SJSA1 (cell line): Measurements from ENCODE around the gene LRSAM1. TPM values are rescaled to one million over a fixed set of nuclear protein-coding genes. Genes with fewer than 3 reads are reported as not detected.

Experiments
- DNase-seq, 2 experiments: peaks; one replicate each; pipeline ENCODE4 v3.0.0-alpha.2; 2015 to 2020; ENCODE audit warnings: low spot score in 2 of 2, low read depth in 1 of 2
- H3K27ac ChIP-seq: fragments of 250-450 bp; sonication (Bioruptor Pico); 2 replicates; pipeline ENCODE4 v1.5.1; 2020; ENCODE audit warnings: mild to moderate bottlenecking, moderate library complexity
- H3K27me3 ChIP-seq: fragments of 250-450 bp; sonication (Bioruptor Pico); replicated peaks from 2 replicates; pipeline ENCODE4 v1.5.1; 2020; ENCODE audit warnings: mild to moderate bottlenecking, moderate library complexity
- H3K36me3 ChIP-seq: fragments of 250-450 bp; sonication (Bioruptor Pico); 2 replicates; pipeline ENCODE4 v1.5.1; 2020; ENCODE audit warnings: mild to moderate bottlenecking
- H3K4me1 ChIP-seq: fragments of 250-450 bp; sonication (Bioruptor Pico); replicated peaks from 2 replicates; pipeline ENCODE4 v1.6.1; 2021; ENCODE audit warnings: mild to moderate bottlenecking
- H3K4me3 ChIP-seq: fragments of 250-450 bp; sonication (Bioruptor Pico); 2 replicates; pipeline ENCODE4 v1.5.1; 2020; ENCODE audit warnings: mild to moderate bottlenecking
- H3K9me3 ChIP-seq: fragments of 250-450 bp; sonication (Bioruptor Pico); replicated peaks from 2 replicates; pipeline ENCODE4 v1.5.1; 2020; ENCODE audit warnings: mild to moderate bottlenecking
- total RNA-seq: library from RNA; depleted of rRNA; stranded (reverse); fragments of >200 nt; shearing (Covaris generic); gene quantifications from 2 replicates; pipeline ENCODE4 v1.2.3, GENCODE V29; 2014; rRNA removed

The LRSAM1 gene
- 5.3 and 6.9 TPM in 2 replicates for total RNA-seq

DNA sequence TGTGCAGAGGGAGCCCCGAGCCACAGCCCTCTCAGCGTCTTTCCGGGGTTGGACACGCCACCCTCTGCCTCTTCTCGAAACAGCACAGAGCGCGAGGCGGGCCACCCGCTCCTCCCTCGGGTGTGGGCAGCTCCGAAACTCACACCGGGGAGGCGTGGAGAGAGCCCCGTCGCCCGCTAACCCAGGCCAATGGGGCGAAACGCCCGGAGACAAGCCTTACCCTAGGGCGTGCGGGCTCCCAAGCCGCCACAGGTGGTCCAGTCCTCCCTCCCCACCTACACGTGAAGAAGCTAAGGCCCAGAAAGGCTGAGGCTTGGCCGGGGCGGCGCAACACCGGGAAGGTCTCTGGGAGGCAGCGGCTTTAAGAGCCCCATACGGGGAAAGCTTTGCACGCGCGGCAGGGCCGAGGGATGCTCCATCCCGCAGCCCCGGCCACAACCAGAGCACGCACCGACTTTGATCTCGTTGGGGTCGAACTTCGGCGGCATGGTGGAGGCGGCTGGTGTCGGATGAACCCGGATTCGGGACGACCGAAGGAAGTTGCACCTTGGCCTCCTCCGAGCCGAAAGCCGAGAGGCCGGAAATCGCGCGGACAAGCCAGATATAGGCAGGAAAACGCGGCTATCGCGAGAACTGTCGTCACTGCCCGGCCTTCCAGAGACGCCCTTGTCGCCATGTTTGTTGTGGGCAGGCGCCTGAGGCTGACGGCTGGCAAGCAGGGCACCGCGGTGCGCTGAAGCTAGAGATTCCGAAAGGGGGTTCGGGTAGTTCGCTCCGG, at the start of gene LRSAM1, which contains the start of gene RPL12:
TSS of gene LRSAM1 (plus strand) at position 681 of the 778 bp plus-strand sequence. CDS start 3,018 bp downstream, outside the sequence.
TSS of gene RPL12 (minus strand) at position 577 of the 778 bp plus-strand sequence. CDS start at position 488, 89 bp downstream.
- peak; percentile 90 to 95 for DNase-seq
- Histone ChIP-seq H3K27me3 (no peaks in the 10 kb centered on the region), H3K4me1 (peaks cover 20% of the 10 kb centered on the region), H3K27ac (peak within 1 kb of the TSS; percentile 80), H3K36me3 (peaks cover 54% of the 10 kb centered on the region), H3K4me3 (peak within 1 kb of the TSS; percentile 85), H3K9me3 (no peaks in the 10 kb centered on the region)

DNA sequence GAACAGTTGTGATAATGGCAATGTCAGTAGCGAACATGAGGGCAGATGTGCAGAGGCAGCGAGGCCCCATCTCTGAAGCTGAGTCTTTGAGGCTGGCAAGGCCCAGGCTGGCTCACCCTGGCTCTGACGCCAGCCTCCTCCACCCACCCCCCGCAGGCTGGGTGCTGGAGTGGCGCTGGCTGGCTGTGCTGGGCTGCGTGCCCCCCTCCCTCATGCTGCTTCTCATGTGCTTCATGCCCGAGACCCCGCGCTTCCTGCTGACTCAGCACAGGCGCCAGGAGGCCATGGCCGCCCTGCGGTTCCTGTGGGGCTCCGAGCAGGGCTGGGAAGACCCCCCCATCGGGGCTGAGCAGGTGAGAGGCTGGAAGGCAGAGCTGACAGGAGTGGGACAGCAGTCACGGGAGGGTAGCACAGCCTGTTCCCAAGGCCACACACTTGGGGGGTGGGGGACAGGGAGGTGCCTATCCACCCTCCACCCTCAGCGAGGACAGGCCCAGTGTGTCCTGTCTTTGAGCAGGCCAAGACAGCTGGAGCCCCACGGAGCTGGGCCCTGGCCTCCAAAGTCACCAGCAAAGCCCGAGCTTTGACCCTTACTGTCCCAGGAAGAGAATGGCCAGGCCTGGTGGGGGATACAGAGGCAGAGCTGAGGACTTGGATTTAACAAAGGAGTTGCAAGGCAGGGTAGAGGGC, 48.8 kb upstream of the LRSAM1 start:
- Histone ChIP-seq H3K36me3 (peaks cover 43% of the 10 kb centered on the region), H3K27ac (no peak overlapping the region), H3K4me1 (peaks cover 10% of the 10 kb centered on the region), H3K4me3 (no peak overlapping the region), H3K27me3 (no peaks in the 10 kb centered on the region), H3K9me3 (no peaks in the 10 kb centered on the region)
- no peak for DNase-seq

DNA sequence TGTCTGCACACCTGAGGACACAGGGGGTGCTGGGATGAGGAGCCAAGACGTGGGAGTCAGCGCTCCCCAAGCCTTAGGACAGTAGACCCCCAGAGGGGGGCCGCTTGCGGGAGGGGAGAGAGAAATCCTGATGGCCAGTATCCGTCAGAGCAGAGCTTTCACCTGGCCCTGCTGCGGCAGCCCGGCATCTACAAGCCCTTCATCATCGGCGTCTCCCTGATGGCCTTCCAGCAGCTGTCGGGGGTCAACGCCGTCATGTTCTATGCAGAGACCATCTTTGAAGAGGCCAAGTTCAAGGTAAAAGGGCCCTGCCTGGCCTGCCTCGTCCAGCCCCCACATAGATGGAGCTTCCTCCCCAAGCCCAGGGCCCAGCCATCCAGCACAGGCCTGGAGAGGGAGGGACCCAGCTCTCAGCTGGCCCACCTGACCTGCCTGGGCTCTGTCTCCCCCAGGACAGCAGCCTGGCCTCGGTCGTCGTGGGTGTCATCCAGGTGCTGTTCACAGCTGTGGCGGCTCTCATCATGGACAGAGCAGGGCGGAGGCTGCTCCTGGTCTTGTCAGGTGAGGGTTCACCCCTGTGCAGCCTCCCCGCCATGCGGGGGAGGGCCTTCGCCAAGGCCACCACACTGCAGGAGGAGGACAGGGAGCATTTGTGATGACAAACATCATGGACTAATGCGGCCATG, 47.7 kb upstream of the LRSAM1 start:
- no peak overlapping the region for H3K27ac ChIP-seq
- H3K36me3 ChIP-seq: peaks cover 43% of the 10 kb centered on the region
- no peaks in the 10 kb centered on the region for H3K27me3 ChIP-seq
- DNase-seq: no peak
- no peak overlapping the region for H3K4me3 ChIP-seq
- H3K4me1 ChIP-seq: peaks cover under 1% of the 10 kb centered on the region
- no peaks in the 10 kb centered on the region for H3K9me3 ChIP-seq

DNA sequence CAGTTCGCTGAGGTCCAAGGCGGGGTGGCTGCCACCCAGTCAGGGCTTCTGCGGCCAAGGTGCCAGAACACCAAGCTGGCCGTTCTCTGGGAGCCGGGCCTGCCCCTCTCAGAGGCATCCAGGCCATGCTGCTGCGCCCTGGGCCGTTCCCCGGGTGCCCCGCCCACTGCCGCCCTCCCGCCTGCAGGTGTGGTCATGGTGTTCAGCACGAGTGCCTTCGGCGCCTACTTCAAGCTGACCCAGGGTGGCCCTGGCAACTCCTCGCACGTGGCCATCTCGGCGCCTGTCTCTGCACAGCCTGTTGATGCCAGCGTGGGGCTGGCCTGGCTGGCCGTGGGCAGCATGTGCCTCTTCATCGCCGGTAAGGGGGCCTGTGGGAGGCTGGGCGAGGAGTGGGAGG, 46.7 kb upstream of the LRSAM1 start:
- Histone ChIP-seq H3K27me3 (no peaks in the 10 kb centered on the region), H3K4me3 (no peak overlapping the region), H3K36me3 (peaks cover 43% of the 10 kb centered on the region), H3K4me1 (no peaks in the 10 kb centered on the region), H3K9me3 (no peaks in the 10 kb centered on the region), H3K27ac (no peak overlapping the region)
- DNase-seq: no peak

DNA sequence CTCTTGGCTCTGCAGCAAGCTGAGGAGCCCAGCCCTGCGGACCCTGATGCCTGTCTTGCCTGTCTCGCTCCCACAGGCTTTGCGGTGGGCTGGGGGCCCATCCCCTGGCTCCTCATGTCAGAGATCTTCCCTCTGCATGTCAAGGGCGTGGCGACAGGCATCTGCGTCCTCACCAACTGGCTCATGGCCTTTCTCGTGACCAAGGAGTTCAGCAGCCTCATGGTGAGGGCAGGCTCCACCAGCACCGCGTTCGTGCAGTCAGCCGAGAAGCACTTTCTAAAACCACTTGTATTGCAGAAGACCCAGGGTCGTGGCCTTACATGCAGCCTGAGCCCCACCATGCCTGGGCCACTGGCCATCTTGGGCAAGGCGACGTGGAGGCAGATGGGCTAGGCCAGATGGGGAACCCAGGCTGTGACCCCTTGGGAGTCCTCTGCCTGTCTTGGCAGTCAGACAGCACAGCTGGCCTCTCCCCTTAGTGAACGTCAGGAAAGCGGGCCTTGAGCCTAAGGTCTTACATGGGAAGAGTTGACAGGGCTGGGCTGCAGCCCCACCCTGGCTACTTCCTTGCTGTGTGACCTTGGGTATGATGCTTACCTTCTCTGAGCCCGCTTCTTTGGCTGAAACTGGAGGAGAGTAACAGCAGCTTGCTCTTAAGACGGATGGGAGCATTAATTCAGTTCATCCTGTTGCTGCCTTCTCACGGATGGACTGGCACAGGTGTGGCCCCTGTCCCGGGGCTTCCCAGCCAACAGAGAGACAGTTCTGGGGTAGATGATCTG, 45.8 kb upstream of the LRSAM1 start:
- Histone ChIP-seq H3K9me3 (no peaks in the 10 kb centered on the region), H3K27me3 (no peaks in the 10 kb centered on the region), H3K36me3 (peaks cover 39% of the 10 kb centered on the region), H3K4me3 (no peak overlapping the region), H3K4me1 (no peaks in the 10 kb centered on the region), H3K27ac (no peak overlapping the region)
- no peak for DNase-seq

DNA sequence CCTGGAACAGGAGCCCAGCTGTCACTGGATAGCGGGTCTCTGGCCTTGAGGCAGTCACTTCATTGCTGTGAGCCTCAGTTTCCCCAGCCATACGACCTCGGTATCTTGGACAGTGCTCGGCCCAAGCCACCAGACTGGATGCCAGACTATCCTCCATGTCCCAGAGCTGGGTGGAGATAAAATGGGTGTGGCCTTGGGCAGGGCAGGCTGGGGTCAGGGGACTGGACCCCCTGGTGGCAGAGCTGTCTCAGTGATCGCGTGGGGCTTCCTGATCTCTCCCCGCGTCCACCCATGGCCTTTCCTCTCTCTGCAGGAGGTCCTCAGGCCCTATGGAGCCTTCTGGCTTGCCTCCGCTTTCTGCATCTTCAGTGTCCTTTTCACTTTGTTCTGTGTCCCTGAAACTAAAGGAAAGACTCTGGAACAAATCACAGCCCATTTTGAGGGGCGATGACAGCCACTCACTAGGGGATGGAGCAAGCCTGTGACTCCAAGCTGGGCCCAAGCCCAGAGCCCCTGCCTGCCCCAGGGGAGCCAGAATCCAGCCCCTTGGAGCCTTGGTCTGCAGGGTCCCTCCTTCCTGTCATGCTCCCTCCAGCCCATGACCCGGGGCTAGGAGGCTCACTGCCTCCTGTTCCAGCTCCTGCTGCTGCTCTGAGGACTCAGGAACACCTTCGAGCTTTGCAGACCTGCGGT, 44.4 kb upstream of the LRSAM1 start:
- no peak for DNase-seq
- Histone ChIP-seq H3K9me3 (no peaks in the 10 kb centered on the region), H3K27ac (no peak overlapping the region), H3K4me3 (no peak overlapping the region), H3K4me1 (no peaks in the 10 kb centered on the region), H3K36me3 (peaks cover 35% of the 10 kb centered on the region), H3K27me3 (no peaks in the 10 kb centered on the region)

DNA sequence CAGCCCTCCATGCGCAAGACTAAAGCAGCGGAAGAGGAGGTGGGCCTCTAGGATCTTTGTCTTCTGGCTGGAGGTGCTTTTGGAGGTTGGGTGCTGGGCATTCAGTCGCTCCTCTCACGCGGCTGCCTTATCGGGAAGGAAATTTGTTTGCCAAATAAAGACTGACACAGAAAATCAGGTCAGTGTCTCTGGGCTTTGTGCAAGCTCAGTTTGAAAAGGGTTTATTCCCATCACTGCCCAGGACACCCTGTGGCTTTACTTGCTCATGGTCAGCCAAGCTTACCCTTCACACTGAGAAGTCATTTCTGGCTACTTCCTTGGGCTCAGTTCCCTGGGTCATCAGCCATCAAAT, 43.8 kb upstream of the LRSAM1 start:
- Histone ChIP-seq H3K27me3 (no peaks in the 10 kb centered on the region), H3K9me3 (no peaks in the 10 kb centered on the region), H3K36me3 (peaks cover 35% of the 10 kb centered on the region), H3K27ac (no peak overlapping the region), H3K4me3 (no peak overlapping the region), H3K4me1 (no peaks in the 10 kb centered on the region)
- DNase-seq: no peak

DNA sequence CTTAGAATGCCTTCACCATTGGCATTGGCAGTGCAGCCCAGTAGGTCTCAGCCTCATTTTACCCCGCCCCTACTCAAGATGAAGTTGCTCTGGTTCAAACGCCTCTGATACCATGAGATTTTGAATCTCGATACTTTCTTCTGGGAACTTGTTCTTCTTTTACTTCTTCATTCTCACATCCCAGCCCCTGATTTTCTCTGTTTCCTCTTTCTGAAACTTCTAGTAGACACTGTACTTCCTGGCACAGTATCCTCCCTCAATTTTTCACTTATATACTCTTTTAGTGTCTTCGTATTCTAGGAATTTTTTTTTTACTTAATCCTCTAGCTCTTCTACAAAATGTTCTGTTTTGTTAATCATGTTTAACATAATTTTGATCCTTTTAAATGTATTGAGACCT, 40.2 kb upstream of the LRSAM1 start:
- no peak overlapping the region for H3K27ac ChIP-seq
- no peaks in the 10 kb centered on the region for H3K9me3 ChIP-seq
- H3K4me3 ChIP-seq: no peak overlapping the region
- H3K4me1 ChIP-seq: no peaks in the 10 kb centered on the region
- H3K36me3 ChIP-seq: peaks cover 7% of the 10 kb centered on the region; the same call in 1 of the 2 replicates
- no peak for DNase-seq
- H3K27me3 ChIP-seq: no peaks in the 10 kb centered on the region

DNA sequence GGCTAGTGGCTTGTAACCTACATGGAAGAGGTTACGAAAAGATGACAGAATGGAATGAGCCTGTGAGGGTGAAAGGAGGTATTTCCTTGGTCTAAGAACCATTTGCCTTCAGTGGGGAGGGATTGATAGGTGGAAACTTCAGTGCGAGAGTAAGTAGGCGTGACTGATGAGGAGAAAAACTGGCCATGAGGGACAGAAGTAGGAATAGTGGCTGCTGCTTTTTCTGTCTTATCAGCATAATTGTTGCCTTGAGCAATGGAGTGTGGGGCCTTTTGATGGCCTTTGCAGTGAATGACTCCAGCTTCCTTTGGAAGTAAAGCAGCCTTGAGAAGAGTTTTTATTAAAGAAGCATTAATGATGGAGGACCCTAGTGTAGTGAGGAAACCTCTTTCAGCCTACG, 36.2 kb upstream of the LRSAM1 start:
- Histone ChIP-seq H3K27me3 (no peaks in the 10 kb centered on the region), H3K9me3 (no peaks in the 10 kb centered on the region), H3K4me1 (no peaks in the 10 kb centered on the region), H3K36me3 (no peaks in the 10 kb centered on the region), H3K27ac (no peak overlapping the region), H3K4me3 (no peak overlapping the region)
- DNase-seq: no peak

DNA sequence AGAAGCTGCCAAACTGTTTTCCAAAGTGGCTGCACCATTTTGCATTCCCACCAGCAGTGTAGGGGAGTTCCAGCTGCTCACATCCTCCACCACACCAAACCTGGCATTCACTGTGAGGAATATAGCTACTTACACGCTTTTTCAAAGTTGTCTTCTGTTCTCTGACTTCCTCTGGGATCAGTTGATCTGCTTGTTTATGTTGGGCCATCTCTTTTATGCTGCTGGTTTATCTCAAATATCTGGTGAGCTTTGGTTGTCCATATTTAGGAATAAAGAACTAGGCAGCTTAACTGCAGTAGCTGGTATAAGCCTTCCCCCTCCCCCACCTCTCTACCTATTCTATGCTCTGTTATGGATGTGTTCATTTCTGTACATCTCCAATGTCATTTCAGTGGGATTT, 35.7 kb upstream of the LRSAM1 start:
- Histone ChIP-seq H3K4me3 (no peak overlapping the region), H3K27me3 (no peaks in the 10 kb centered on the region), H3K27ac (no peak overlapping the region), H3K9me3 (no peaks in the 10 kb centered on the region), H3K36me3 (no peaks in the 10 kb centered on the region), H3K4me1 (no peaks in the 10 kb centered on the region)
- no peak for DNase-seq

DNA sequence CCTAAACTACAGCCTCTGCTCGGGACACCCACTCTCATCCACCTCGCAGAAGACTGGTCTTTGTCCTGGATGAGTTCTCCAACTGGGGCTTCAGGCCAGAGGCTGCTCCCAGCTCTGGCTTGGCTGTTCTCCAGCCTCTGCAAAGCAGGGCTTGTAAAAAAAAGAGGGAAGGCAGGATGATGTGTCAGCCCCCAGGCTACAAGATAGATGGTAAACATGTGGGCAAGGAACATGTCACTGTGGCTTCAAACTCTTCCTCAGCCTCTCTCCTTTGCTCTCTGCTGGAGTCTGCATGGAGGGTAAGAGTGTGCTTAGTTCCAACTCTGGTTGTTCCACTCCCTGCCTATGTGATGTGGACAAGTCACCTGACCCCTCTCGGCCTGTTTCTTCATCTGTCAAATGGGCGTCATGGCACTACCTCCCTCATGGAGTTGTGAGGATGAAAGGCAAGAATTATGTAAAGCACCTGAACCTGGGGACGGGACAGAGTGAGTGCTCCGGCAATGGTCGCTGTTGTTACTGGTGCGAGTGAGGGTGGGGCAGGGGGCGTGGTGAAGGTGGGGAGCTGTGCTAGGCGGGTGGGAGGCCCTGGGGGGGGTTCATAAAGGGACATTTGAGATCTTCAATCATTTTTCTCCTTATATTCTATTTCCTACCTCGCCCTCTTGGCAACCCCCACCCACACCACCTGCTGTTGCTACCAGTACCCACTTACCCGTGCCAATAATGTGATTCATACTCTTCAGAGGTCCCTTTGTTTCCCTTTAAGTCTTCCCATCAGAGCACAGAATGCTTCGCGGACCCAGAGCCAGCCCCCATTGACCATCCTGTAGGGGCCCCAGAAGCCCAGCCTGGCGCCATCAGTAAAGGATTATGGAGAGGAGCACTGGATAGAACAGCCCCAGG, 33.9 kb upstream of the LRSAM1 start:
- Histone ChIP-seq H3K4me1 (no peaks in the 10 kb centered on the region; the same call in 1 of the 2 replicates), H3K9me3 (no peaks in the 10 kb centered on the region)
- DNase-seq: peak in 1 of 2 experiments; percentile 33

DNA sequence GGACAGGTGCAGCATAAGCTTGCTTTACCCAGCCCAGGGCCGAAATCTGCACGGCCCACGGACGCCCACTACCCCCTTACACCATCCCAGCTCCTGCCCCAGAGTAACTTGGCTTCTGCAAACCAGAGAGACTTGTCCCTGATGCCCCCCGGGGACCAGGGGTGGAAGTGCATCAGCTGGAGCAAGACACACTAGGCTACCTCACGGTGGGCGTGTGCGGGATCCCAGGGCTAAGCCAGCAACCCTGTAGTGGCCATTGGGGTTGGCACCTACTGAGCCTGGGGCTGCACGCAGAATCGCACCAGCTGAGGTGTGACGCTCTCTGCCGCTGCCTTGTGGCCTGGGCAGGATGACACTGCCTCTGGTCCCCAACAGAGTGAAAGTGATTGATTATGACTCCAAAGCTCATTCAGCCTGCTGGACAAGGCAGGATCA, 33.3 kb upstream of the LRSAM1 start:
- Histone ChIP-seq H3K36me3 (no peaks in the 10 kb centered on the region), H3K27me3 (no peaks in the 10 kb centered on the region), H3K4me3 (no peak overlapping the region), H3K27ac (no peak overlapping the region), H3K9me3 (no peaks in the 10 kb centered on the region), H3K4me1 (peaks cover 4% of the 10 kb centered on the region; the same call in 1 of the 2 replicates)
- no peak for DNase-seq

More for the DNA sequence above, 33.9 kb upstream of the LRSAM1 start:
- no peaks in the 10 kb centered on the region for H3K27me3 ChIP-seq
- H3K4me3 ChIP-seq: no peak overlapping the region
- H3K27ac ChIP-seq: no peak overlapping the region
- H3K36me3 ChIP-seq: no peaks in the 10 kb centered on the region
